ENCODE measurements around the gene C1orf35. TPM values are rescaled to one million over a fixed set of nuclear protein-coding genes. Genes with fewer than 3 reads are reported as not detected.

Gene C1orf35
- total RNA-seq, 1 donor from 2014 or later: 14.7 TPM

- intact Hi-C loops (cut with DNase I): loop anchor here (10.0 kb wide), 2 partner anchors 83 to 347 kb away; partner anchors contain the start of genes IBA57, JMJD4 and SNAP47
- TF ChIP-seq POLR2AphosphoS5 (IDR thresholded peaks at IDR 0.05; ENCODE audit: insufficient read depth in 1 of 2, low read depth in 1 of 2) (no peak), POLR2A (IDR thresholded peaks at IDR 0.05) (no peak)
- TF ChIP-seq, protein P1, sequence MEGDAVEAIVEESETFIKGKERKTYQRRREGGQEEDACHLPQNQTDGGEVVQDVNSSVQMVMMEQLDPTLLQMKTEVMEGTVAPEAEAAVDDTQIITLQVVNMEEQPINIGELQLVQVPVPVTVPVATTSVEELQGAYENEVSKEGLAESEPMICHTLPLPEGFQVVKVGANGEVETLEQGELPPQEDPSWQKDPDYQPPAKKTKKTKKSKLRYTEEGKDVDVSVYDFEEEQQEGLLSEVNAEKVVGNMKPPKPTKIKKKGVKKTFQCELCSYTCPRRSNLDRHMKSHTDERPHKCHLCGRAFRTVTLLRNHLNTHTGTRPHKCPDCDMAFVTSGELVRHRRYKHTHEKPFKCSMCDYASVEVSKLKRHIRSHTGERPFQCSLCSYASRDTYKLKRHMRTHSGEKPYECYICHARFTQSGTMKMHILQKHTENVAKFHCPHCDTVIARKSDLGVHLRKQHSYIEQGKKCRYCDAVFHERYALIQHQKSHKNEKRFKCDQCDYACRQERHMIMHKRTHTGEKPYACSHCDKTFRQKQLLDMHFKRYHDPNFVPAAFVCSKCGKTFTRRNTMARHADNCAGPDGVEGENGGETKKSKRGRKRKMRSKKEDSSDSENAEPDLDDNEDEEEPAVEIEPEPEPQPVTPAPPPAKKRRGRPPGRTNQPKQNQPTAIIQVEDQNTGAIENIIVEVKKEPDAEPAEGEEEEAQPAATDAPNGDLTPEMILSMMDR (IDR thresholded peaks at IDR 0.05): no peak
- DNase-seq (ENCODE audit: extremely low spot score in 2 of 2): no peak
- Histone ChIP-seq H3K27ac (peak overlapping the region; percentile 100), H3K4me3 (peak overlapping the region; percentile 91 to 99), H3K27me3 (no peaks in the 10 kb centered on the region), H3K9me3 (no peaks in the 10 kb centered on the region), H3K4me1 (peaks cover 53% of the 10 kb centered on the region), H3K36me3 (no peaks in the 10 kb centered on the region)
Measured at GRCh38 chr1:228081578-228082213, 21.4 kb downstream of the C1orf35 start.

- no peaks in the 10 kb centered on the region for H3K36me3 ChIP-seq
- H3K4me1 ChIP-seq: peaks cover 48% of the 10 kb centered on the region
- intact Hi-C loops (cut with DNase I): loop anchor here (10.0 kb wide), 2 partner anchors 84 to 346 kb away; partner anchors contain the start of genes IBA57, JMJD4 and SNAP47
- H3K4me3 ChIP-seq: peak overlapping the region; percentile 91 to 99
- DNase-seq (ENCODE audit: extremely low spot score in 2 of 2): no peak
- no peaks in the 10 kb centered on the region for H3K27me3 ChIP-seq
- no peaks in the 10 kb centered on the region for H3K9me3 ChIP-seq
- H3K27ac ChIP-seq: peak overlapping the region; percentile 100
- TF ChIP-seq POLR2AphosphoS5 (IDR thresholded peaks at IDR 0.05; ENCODE audit: insufficient read depth in 1 of 2, low read depth in 1 of 2): no peak
- TF ChIP-seq, protein P1 (IDR thresholded peaks at IDR 0.05): no peak
- TF ChIP-seq POLR2A (IDR thresholded peaks at IDR 0.05): no peak
Measured at GRCh38 chr1:228081144-228081543, 22.0 kb downstream of the C1orf35 start.

GRCh38 chr1:228079601-228080263, 23.4 kb downstream of the C1orf35 start:
- peaks cover 34% of the 10 kb centered on the region for H3K4me1 ChIP-seq
- no peaks in the 10 kb centered on the region for H3K36me3 ChIP-seq
- no peak overlapping the region for H3K27ac ChIP-seq
- no peaks in the 10 kb centered on the region for H3K9me3 ChIP-seq
- intact Hi-C loops (cut with DNase I): loop anchor here (10.0 kb wide), 2 partner anchors 85 to 345 kb away; partner anchors contain the start of genes IBA57, JMJD4 and SNAP47
- no peak for DNase-seq (ENCODE audit: extremely low spot score in 2 of 2)
- H3K4me3 ChIP-seq: no peak overlapping the region
- no peaks in the 10 kb centered on the region for H3K27me3 ChIP-seq
- TF ChIP-seq POLR2AphosphoS5 (IDR thresholded peaks at IDR 0.05; ENCODE audit: insufficient read depth in 1 of 2, low read depth in 1 of 2): no peak
- no peak for TF ChIP-seq POLR2A (IDR thresholded peaks at IDR 0.05)
- TF ChIP-seq, protein P1 (IDR thresholded peaks at IDR 0.05): no peak

GRCh38 chr1:228079013-228079412, 24.1 kb downstream of the C1orf35 start:
- Histone ChIP-seq H3K27me3 (no peaks in the 10 kb centered on the region), H3K4me1 (peaks cover 26% of the 10 kb centered on the region), H3K36me3 (no peaks in the 10 kb centered on the region), H3K9me3 (no peaks in the 10 kb centered on the region), H3K4me3 (no peak overlapping the region), H3K27ac (no peak overlapping the region)
- intact Hi-C loops (cut with DNase I): no loop called here
- DNase-seq (ENCODE audit: extremely low spot score in 2 of 2): no peak
- TF ChIP-seq POLR2AphosphoS5 (IDR thresholded peaks at IDR 0.05; ENCODE audit: insufficient read depth in 1 of 2, low read depth in 1 of 2) (no peak), POLR2A (IDR thresholded peaks at IDR 0.05) (no peak)
- TF ChIP-seq, protein P1 (IDR thresholded peaks at IDR 0.05): no peak
